SK-N-SH treated with all-trans-retinoic acid at 6 μM for 48 hours (cell line): ENCODE results near the gene PDILT.

Experiments
- ATAC-seq: fragments of 200-7000 bp; cut with Tn5 transposase; 3 replicates; pipeline ENCODE4 v1.9.1; 2020; ENCODE audit warnings: mild to moderate bottlenecking, moderate library complexity
- ARNTL ChIP-seq: fragments of 450-650 bp; formaldehyde crosslinking; IDR thresholded peaks from 2 replicates; pipeline ENCODE4 v1.5.0; 2020; ENCODE audit warnings: low read depth, mild to moderate bottlenecking, moderate library complexity, borderline replicate concordance
- BACH2 ChIP-seq: fragments of 250-450 bp; sonication (Bioruptor Pico); IDR thresholded peaks from 2 replicates; pipeline ENCODE4 v1.9.0; 2021; ENCODE audit warnings: mild to moderate bottlenecking, borderline replicate concordance
- CSDC2 ChIP-seq: fragments of 250-450 bp; sonication (Bioruptor Pico); IDR thresholded peaks from 2 replicates; pipeline ENCODE4 v1.5.0; 2020; ENCODE audit warnings: mild to moderate bottlenecking, moderate library complexity
- ESRRG ChIP-seq: fragments of 250-450 bp; sonication (Bioruptor Pico); IDR thresholded peaks from 2 replicates; pipeline ENCODE4 v1.6.1; 2021; ENCODE audit warnings: mild to moderate bottlenecking
- GLIS3 ChIP-seq: fragments of 250-450 bp; sonication (Bioruptor Pico); IDR thresholded peaks from 2 replicates; pipeline ENCODE4 v1.5.0; 2020; ENCODE audit warnings: mild to moderate bottlenecking, moderate library complexity
- ISL1 ChIP-seq: fragments of 250-450 bp; sonication (Bioruptor Pico); IDR thresholded peaks from 2 replicates; pipeline ENCODE4 v2.1.2; 2022; ENCODE audit warnings: mild to moderate bottlenecking, moderate library complexity
- OSR1 ChIP-seq: fragments of 250-450 bp; sonication (Bioruptor Pico); IDR thresholded peaks from 2 replicates; pipeline ENCODE4 v1.8.0; 2022; ENCODE audit warnings: moderate library complexity, mild to moderate bottlenecking, inconsistent platforms
- PPARA ChIP-seq: fragments of 250-450 bp; sonication (Bioruptor Pico); IDR thresholded peaks from 2 replicates; pipeline ENCODE4 v1.5.0; 2020; ENCODE audit warnings: mild to moderate bottlenecking, borderline replicate concordance
- RARB ChIP-seq: fragments of 250-450 bp; sonication (Bioruptor Pico); IDR thresholded peaks from 2 replicates; pipeline ENCODE4 v1.8.0; 2021; ENCODE audit warnings: mild to moderate bottlenecking, moderate library complexity
- TCF4 ChIP-seq: fragments of 250-450 bp; sonication (Bioruptor Pico); IDR thresholded peaks from 2 replicates; pipeline ENCODE4 v1.8.0; 2021; ENCODE audit warnings: mild to moderate bottlenecking, moderate library complexity, borderline replicate concordance
- TOX ChIP-seq: fragments of 250-450 bp; sonication (Bioruptor Pico); IDR thresholded peaks from 2 replicates; pipeline ENCODE4 v1.8.0; 2021; ENCODE audit warnings: mild to moderate bottlenecking, moderate library complexity, borderline replicate concordance
- ZFP3 ChIP-seq: fragments of 250-450 bp; sonication (Bioruptor Pico); IDR thresholded peaks from 2 replicates; pipeline ENCODE4 v1.5.0; 2020; ENCODE audit warnings: mild to moderate bottlenecking, moderate library complexity
- ZFP30 ChIP-seq: fragments of 450-650 bp; formaldehyde crosslinking; IDR thresholded peaks from 2 replicates; pipeline ENCODE4 v1.5.0; 2022; ENCODE audit warnings: mild to moderate bottlenecking, moderate library complexity
- ZNF565 ChIP-seq: fragments of 450-650 bp; formaldehyde crosslinking; conservative IDR thresholded peaks from 2 replicates; pipeline ENCODE4 v1.5.0; 2020; ENCODE audit warnings: low read depth, mild to moderate bottlenecking, moderate library complexity
- ZNF70 ChIP-seq: fragments of 450-650 bp; formaldehyde crosslinking; IDR thresholded peaks from 2 replicates; pipeline ENCODE4 v1.5.0; 2020; ENCODE audit warnings: mild to moderate bottlenecking, moderate library complexity
- ZNF8 ChIP-seq: fragments of 450-650 bp; formaldehyde crosslinking; IDR thresholded peaks from 2 replicates; pipeline ENCODE4 v1.5.0; 2020; ENCODE audit warnings: mild to moderate bottlenecking, moderate library complexity
- TF ChIP-seq, protein P1 (sequence below): fragments of 250-450 bp; sonication (Bioruptor Pico); IDR thresholded peaks from 2 replicates; pipeline ENCODE4 v1.5.0; 2020; ENCODE audit warnings: mild to moderate bottlenecking, moderate library complexity
- TF ChIP-seq, protein P2 (sequence below): fragments of 250-450 bp; sonication (Bioruptor Pico); IDR thresholded peaks from 2 replicates; pipeline ENCODE4 v1.5.1; 2020; ENCODE audit warnings: low read depth, mild to moderate bottlenecking, moderate library complexity
- TF ChIP-seq, protein P3 (sequence below): fragments of 250-450 bp; sonication (Bioruptor Pico); IDR thresholded peaks from 2 replicates; pipeline ENCODE4 v1.8.0; 2020; ENCODE audit warnings: mild to moderate bottlenecking, moderate library complexity, borderline replicate concordance
- TF ChIP-seq, protein P4 (sequence below): fragments of 250-450 bp; sonication (Bioruptor Pico); IDR thresholded peaks from 2 replicates; pipeline ENCODE4 v1.5.1; 2021; ENCODE audit warnings: mild to moderate bottlenecking, moderate library complexity
- TF ChIP-seq, protein P5 (sequence below): fragments of 250-450 bp; sonication (Bioruptor Pico); IDR thresholded peaks from 2 replicates; pipeline ENCODE4 v1.8.0; 2021; ENCODE audit warnings: low read depth, mild to moderate bottlenecking, moderate library complexity, borderline replicate concordance

Gene PDILT

DNA sequence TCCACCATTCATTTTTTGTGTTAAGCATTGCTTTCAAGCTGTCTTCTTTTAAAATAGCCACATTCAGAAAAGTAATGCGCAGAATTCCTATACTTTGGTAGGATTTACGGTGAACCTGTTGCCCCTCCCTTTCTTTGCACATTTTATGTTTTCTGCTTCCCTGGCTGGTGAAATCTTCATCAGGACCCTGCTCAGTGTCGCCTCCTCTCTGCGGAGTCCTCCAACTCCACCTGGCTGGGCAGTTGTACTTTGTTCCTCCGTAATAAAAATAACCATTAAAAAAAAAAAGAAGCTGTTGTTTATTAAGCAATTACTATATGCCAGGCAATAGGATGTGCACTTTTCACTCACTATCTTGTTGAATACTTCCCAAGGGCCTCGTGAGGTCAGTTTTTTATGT is 54.9 kb downstream of the PDILT start (continued):
- TF ChIP-seq, protein P1, sequence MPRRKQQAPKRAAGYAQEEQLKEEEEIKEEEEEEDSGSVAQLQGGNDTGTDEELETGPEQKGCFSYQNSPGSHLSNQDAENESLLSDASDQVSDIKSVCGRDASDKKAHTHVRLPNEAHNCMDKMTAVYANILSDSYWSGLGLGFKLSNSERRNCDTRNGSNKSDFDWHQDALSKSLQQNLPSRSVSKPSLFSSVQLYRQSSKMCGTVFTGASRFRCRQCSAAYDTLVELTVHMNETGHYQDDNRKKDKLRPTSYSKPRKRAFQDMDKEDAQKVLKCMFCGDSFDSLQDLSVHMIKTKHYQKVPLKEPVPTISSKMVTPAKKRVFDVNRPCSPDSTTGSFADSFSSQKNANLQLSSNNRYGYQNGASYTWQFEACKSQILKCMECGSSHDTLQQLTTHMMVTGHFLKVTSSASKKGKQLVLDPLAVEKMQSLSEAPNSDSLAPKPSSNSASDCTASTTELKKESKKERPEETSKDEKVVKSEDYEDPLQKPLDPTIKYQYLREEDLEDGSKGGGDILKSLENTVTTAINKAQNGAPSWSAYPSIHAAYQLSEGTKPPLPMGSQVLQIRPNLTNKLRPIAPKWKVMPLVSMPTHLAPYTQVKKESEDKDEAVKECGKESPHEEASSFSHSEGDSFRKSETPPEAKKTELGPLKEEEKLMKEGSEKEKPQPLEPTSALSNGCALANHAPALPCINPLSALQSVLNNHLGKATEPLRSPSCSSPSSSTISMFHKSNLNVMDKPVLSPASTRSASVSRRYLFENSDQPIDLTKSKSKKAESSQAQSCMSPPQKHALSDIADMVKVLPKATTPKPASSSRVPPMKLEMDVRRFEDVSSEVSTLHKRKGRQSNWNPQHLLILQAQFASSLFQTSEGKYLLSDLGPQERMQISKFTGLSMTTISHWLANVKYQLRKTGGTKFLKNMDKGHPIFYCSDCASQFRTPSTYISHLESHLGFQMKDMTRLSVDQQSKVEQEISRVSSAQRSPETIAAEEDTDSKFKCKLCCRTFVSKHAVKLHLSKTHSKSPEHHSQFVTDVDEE, result no peak
- no peak for TF ChIP-seq TOX (CRISPR knock-in tag)
- no peak for TF ChIP-seq GLIS3 (CRISPR knock-in tag)
- TF ChIP-seq PPARA, result no peak
- no peak for TF ChIP-seq ARNTL

DNA sequence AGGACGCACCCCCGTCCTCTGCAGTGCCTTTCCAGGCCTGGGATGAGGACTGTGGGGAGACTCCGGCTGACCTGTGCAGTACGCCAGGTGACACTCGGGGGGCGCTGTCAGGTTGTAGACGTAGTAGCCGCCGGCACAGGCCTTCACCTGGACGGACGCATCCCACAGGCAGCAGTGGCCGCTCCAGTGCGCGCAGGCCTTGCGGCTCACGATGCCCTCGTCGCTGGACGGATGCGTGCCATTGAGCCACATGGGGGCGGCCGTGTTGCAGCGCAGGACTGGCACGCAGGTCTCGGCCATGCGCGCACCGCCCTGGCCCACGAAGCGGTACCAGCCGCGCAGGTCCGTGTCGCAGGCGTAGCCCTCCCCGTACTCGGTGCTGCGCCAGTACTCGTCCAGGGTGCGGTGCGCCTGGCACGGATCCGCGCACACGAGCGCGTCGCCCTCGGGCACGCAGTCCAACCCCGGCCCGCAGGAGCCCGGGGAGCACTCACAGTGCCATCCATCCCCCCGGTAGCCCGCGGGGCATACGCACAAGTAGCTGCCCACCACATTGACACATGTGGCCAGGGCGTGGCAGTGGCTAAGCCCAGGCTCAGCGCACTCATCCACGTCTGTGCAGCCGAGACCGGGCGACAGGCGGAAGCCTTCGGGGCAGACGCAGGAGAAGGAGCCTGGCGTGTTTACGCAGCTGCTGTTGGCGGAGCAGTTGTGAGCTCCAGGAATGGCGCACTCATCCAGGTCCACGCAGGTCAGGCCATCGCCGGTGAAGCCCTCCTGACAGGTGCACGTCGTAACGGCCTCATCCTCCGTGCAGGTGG is 56.0 kb downstream of the PDILT start:
- TF ChIP-seq ZNF70, result no peak
- no peak; the same call in 2 of the 3 replicates for ATAC-seq

DNA sequence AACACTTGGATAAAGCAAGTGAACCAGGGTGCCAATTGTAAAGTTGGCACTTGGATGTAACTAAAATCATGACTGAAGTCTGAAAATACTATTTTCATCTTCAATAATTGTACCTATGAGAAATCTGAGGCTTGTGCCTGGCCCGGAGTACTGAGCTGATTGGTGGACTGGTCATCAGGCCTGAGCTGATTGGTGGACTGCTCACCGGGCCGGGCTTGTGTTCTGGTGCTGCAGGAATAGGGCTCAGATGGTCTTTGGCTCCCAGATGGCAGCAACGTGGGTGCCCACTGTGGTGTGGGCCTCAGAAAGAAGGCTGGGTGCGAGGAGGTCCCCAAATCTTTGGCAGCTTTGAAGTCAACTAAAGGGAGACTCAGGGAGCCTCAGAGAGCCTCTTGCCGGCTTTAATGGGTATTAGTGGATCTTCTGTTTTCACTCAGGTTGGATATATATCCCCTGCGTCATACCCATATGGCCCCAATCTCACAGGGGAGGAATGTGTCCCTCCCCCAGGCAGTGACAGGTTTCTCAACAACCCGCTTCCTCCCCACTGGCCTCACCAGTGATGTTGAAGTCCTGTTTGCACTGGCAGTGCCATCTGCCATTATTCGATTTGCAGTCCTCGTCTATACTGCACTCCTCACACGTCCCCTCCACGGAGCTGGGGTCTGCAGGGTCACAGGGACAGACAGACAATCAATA is 56.7 kb downstream of the PDILT start:
- no peak for TF ChIP-seq BACH2 (CRISPR knock-in tag)
- no peak for TF ChIP-seq ZNF565 (CRISPR knock-in tag)
- TF ChIP-seq ESRRG (CRISPR knock-in tag), result no peak
- TF ChIP-seq ZNF70, result no peak
- TF ChIP-seq, all 23 proteins: peak for 0
- ATAC-seq, result no peak

DNA sequence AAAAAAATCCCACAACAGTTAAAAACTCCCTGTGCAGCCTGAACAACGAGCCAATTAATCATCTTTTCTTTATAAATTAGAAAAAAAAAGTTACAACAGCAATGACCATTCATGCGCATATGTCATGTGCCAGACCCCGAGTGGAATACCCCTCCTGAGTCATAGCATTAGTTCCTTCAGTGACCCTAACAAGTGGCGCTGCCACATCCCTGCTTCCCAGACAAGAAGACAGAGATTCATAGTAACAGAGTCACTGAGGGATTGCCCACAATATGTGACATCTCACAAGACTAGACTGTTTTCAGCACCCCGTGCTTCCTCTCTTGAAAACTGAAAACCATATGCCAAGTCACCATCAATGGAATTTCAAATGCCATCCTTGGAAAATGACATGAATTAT is 59.9 kb downstream of the PDILT start:
- TF ChIP-seq ZNF565 (CRISPR knock-in tag), result no peak
- no peak for TF ChIP-seq ZFP3 (CRISPR knock-in tag)
- TF ChIP-seq, protein P2, sequence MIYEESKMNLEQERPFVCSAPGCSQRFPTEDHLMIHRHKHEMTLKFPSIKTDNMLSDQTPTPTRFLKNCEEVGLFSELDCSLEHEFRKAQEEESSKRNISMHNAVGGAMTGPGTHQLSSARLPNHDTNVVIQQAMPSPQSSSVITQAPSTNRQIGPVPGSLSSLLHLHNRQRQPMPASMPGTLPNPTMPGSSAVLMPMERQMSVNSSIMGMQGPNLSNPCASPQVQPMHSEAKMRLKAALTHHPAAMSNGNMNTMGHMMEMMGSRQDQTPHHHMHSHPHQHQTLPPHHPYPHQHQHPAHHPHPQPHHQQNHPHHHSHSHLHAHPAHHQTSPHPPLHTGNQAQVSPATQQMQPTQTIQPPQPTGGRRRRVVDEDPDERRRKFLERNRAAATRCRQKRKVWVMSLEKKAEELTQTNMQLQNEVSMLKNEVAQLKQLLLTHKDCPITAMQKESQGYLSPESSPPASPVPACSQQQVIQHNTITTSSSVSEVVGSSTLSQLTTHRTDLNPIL (CRISPR knock-in tag), result no peak
- TF ChIP-seq ZFP30 (CRISPR knock-in tag), result no peak
- no peak for TF ChIP-seq GLIS3 (CRISPR knock-in tag)
- TF ChIP-seq TCF4 (CRISPR knock-in tag), result no peak
- no peak for TF ChIP-seq ZNF70
- TF ChIP-seq ESRRG (CRISPR knock-in tag), result no peak
- no peak for TF ChIP-seq TOX (CRISPR knock-in tag)
- no peak for TF ChIP-seq CSDC2
- no peak for TF ChIP-seq ZNF8
- TF ChIP-seq OSR1 (CRISPR knock-in tag), result no peak
- TF ChIP-seq ISL1, result no peak
- no peak for TF ChIP-seq ARNTL
- TF ChIP-seq, protein P3, sequence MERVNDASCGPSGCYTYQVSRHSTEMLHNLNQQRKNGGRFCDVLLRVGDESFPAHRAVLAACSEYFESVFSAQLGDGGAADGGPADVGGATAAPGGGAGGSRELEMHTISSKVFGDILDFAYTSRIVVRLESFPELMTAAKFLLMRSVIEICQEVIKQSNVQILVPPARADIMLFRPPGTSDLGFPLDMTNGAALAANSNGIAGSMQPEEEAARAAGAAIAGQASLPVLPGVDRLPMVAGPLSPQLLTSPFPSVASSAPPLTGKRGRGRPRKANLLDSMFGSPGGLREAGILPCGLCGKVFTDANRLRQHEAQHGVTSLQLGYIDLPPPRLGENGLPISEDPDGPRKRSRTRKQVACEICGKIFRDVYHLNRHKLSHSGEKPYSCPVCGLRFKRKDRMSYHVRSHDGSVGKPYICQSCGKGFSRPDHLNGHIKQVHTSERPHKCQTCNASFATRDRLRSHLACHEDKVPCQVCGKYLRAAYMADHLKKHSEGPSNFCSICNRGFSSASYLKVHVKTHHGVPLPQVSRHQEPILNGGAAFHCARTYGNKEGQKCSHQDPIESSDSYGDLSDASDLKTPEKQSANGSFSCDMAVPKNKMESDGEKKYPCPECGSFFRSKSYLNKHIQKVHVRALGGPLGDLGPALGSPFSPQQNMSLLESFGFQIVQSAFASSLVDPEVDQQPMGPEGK (CRISPR knock-in tag), result no peak
- TF ChIP-seq, protein P4, sequence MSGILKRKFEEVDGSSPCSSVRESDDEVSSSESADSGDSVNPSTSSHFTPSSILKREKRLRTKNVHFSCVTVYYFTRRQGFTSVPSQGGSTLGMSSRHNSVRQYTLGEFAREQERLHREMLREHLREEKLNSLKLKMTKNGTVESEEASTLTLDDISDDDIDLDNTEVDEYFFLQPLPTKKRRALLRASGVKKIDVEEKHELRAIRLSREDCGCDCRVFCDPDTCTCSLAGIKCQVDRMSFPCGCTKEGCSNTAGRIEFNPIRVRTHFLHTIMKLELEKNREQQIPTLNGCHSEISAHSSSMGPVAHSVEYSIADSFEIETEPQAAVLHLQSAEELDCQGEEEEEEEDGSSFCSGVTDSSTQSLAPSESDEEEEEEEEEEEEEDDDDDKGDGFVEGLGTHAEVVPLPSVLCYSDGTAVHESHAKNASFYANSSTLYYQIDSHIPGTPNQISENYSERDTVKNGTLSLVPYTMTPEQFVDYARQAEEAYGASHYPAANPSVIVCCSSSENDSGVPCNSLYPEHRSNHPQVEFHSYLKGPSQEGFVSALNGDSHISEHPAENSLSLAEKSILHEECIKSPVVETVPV (CRISPR knock-in tag), result no peak
- no peak for TF ChIP-seq RARB (CRISPR knock-in tag)
- TF ChIP-seq BACH2 (CRISPR knock-in tag), result no peak
- TF ChIP-seq PPARA, result no peak
- TF ChIP-seq, protein P5, sequence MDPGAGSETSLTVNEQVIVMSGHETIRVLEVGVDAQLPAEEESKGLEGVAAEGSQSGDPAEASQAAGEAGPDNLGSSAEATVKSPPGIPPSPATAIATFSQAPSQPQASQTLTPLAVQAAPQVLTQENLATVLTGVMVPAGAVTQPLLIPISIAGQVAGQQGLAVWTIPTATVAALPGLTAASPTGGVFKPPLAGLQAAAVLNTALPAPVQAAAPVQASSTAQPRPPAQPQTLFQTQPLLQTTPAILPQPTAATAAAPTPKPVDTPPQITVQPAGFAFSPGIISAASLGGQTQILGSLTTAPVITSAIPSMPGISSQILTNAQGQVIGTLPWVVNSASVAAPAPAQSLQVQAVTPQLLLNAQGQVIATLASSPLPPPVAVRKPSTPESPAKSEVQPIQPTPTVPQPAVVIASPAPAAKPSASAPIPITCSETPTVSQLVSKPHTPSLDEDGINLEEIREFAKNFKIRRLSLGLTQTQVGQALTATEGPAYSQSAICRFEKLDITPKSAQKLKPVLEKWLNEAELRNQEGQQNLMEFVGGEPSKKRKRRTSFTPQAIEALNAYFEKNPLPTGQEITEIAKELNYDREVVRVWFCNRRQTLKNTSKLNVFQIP, result no peak
- no peak for ATAC-seq
